ENCODE measurements around the gene PLEKHJ1.
A peak's percentile ranks its signal among the peaks of the same experiment; 100 is the strongest.
"Not testable (repeated sequence)": the region's sequence is repeated elsewhere in the genome, so short reads cannot be mapped to it uniquely, and the experiment has no call there.

The PLEKHJ1 gene, protein sequence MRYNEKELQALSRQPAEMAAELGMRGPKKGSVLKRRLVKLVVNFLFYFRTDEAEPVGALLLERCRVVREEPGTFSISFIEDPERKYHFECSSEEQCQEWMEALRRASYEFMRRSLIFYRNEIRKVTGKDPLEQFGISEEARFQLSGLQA

GRCh38 chr19:2236314-2237050, at the start of gene PLEKHJ1, which contains the start of gene SF3A2:
TSS of gene PLEKHJ1 (minus strand) at chr19:2236329. CDS start at chr19:2236248, 81 bp downstream.
TSS of gene SF3A2 (plus strand) at chr19:2236824. CDS start at chr19:2243419, 6,595 bp downstream.
- peak; percentile 96 for DNase-seq (ENCODE audit: low read depth)

DNA sequence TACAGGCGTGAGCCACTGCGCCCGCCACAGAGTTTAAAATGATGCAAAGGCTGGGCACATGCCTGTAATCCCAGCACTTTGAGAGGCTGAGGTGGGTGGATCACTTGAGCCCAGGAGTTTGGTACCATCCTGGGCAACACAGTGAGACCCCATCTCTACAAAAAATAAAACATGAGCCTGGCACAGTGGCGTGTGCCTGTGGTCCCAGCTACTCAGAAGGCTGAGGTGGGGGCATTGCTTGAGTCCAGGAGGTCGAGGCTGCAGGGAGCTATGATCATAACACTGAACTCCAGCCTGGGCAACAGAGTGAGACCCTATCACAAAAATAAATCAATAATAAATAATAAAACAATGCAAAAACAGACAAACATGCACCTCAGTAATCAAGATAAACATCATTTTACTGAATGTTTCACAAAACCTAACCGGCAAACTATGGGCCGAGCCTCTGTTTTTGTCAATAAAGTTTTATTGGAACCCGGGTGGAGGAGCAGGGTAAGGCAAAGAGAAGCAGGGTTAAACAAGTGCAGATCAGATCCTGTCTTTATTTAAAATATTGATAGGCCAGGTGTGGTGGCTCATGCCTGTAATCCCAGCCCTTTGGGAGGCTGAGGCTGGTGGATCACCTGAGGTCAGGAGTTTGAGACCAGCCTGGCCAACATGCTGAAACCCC, 47.8 kb upstream of the PLEKHJ1 start:
- no peak for DNase-seq (ENCODE audit: low read depth)

DNA sequence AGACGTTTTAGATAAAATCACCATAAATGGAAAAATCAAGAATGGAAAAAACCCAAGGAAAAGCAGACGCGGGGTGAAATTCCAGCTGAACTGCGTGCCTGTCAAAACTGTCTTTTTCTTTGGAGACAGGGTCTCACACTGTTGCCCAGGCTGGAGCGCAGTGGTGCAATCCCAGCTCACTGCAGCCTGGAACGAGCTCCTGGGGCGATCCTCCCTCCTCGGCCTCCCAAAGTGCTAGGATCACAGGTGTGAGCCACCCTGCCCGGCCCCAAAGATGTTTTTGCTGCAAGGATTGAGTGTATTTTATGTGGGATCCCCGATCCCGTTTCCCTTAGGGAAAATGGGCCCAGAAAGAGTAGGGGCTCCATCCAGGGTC, 46.7 kb upstream of the PLEKHJ1 start:
- DNase-seq (ENCODE audit: low read depth): no peak

DNA sequence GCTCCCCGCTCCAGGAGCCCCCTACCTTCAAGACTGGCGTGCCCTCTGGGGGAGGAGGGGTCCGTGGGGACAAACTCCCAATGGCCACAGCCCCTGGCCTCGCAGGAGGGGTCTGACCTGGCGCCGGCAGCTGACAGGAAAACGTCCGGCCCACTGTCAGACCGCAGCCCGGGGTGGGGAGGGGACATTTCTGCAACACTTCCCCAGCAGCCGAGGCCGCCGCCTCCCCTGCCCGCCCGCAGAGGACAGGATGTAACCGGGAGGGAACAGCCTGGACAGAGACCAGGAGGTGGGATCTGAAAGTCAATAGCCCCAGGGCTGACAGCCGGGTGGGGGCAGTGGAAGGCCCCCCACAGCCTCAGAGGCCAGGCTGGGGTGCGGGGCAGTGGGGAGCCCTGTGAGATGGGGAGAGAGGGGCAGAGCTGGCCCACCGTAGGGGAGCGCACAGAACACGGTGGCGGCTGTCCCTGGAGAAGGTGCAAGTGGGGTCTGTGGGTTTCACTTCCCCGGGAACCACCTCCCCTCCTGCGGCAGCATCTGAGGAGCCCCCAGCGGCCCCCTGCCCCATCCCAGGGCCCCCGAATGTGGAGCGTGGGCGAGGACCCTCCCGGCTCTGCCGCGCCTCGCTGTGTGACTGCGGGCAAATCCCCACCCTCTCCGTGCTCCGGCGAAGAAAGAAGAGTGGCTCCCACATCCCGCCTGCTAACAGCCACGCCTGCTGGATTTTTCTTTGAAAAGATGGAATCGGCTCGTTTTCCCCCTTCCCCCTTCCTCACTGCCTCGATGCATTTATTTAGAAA, 46.1 kb upstream of the PLEKHJ1 start, which contains the start of gene PEAK3:
Gene PEAK3 (minus strand): TSS at position 114 of the 800 bp plus-strand sequence. CDS start 1,244 bp downstream, outside the sequence.
- DNase-seq (ENCODE audit: low read depth): peak; percentile 47

DNA sequence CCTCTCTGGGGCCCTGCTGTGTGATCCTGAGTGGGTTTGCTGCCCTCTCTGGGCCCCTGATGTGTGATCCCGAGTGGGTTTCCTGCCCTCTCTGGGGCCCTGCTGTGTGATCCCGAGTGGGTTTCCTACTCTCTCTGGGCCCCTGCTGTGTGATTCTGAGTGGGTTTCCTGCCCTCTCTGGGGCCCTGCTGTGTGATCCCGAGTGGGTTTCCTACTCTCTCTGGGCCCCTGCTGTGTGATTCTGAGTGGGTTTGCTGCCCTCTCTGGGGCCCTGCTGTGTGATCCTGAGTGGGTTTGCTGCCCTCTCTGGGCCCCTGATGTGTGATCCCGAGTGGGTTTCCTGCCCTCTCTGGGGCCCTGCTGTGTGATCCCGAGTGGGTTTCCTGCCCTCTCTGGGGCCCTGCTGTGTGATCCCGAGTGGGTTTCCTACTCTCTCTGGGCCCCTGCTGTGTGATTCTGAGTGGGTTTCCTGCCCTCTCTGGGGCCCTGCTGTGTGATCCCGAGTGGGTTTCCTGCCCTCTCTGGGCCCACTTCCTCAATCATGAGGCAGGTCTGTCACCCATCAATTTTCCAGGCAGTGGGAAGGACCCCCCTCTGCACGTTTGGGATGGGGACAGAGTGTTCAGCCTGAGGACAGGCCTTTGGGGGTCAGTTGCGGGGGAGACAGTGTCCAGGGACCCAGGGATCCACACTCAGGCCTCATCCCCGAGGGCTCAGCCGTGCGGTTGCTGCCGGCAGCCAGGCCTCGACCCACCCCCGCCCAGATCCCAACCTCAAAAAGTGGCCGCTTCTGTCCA, 45.3 kb upstream of the PLEKHJ1 start:
- not testable (repeated sequence) for DNase-seq (ENCODE audit: low read depth)

- no peak for DNase-seq (ENCODE audit: low read depth)
Observed at GRCh38 chr19:2280633-2281264, 44.6 kb upstream of the PLEKHJ1 start.

DNA sequence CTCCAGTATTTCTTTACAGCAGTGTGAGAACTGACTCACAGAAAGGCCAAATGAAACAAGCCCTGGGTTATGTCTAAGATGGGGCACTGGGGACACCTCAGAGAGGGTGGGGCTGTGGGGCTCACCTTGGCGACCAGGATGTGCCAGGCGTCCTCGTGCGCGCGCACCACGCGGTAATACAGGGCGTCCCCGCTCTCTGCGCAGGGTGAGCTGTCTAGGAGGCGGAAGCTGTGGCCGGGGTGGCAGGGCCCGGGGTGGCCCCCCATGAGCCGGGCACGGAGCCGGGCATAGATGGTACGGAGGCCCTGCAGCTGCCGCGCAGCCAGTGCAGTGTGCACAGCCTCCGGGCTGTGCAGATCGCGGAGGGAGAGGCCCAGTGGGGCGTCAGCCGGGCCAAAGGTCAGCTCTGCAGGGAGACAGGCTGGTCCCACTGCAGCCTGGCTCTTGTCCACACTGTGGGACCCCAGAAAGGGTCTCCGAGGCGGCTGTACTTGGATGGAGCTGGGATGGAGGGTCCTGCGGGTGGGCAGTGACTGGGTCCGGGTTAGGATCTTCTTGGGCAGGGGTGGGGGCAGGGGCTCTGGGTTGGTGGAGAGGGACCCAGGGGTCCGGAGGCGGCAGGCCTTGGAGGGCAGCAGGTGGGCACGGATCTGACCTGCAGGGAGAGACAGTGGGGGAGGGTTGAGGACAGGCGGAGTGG, 42.5 kb upstream of the PLEKHJ1 start:
- no peak for DNase-seq (ENCODE audit: low read depth)

DNA sequence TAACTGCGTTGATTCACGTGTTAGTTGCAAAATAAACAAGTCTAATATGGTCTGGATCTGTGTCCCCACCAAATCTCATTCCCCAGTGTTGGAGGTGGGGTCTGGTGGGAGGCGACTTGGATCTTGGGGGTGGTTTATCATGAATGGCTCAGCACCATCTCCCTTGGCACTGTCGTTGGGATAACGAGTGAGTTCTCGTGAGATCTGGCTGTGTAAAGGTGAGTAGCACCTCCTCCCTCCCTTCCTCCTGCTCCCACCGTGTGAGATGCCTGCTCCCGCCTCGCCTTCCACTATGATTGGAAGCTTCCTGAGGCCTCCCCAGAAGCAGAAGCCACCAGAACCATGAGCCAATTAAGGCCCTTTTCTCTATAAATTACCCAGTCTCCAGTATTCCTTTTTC, 41.0 kb upstream of the PLEKHJ1 start:
- DNase-seq (ENCODE audit: low read depth): no peak

DNA sequence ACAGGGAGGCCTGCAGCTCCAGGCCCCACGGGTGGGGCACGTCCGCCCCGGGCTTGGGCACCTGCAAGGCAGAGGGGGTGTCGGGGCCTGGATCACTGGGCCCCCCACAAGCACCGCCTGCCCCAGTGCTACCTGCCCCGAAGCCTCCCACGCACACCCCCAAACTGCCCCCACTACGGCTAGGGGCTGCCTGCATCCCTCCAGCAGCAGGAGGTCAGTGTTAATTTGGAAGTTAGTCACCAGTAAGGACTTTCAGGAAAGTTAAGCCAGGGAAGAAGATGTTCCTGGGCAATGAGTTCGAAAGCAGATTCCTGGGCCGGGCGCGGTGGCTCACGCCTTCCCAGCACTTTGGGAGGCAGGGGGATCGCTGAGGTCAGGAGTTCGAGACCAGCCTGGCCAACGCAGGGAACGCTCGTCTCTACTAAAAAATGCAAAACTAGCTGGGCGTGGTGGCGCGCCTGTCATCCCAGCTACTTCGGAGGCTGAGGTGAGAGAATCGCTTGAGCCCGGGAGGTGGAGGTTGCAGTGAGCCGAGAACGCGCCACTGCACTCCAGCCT, 40.4 kb upstream of the PLEKHJ1 start:
- DNase-seq (ENCODE audit: low read depth): no peak

DNA sequence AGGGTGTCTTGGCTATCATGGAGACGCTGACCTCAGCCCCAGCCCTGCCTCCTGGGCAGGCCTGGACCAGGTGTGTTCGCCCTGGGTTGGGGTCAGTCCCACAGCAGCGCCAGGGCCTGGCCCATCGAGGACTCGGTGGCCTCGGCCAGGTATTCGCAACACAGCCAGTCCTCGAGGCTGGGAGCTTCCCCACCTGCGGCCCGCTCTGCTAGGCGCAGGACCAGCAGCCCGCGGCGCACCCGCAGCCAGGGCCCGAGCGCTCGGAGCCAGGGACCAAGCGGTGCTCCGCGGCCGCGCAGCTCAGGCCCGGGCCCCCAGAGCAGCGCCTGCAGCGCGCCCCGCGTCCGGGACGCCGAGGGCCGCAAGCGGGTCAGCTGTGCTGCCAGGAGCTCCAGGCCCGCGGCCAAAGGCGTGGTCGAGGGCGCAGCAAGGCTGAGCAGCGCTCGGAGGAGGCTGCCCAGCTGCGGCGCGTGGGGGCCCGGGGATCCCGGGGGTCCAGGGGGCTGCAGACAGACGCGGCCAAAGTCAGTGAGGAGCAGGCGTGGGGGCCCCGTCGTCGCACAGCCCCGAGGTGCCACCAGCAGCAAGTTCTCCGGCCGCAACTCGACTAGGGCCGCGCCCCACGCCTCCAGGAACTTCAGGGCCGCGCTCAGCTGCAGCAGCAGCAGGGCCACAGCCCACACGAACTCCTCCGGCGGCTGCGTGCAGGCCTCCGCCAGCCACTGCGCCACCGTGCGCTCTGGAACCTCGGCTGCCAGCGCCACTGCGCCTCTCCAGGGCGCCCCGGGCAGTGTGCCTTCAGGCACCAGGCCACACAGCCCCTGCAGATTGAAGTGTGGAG, 39.7 kb upstream of the PLEKHJ1 start:
- no peak for DNase-seq (ENCODE audit: low read depth)

DNA sequence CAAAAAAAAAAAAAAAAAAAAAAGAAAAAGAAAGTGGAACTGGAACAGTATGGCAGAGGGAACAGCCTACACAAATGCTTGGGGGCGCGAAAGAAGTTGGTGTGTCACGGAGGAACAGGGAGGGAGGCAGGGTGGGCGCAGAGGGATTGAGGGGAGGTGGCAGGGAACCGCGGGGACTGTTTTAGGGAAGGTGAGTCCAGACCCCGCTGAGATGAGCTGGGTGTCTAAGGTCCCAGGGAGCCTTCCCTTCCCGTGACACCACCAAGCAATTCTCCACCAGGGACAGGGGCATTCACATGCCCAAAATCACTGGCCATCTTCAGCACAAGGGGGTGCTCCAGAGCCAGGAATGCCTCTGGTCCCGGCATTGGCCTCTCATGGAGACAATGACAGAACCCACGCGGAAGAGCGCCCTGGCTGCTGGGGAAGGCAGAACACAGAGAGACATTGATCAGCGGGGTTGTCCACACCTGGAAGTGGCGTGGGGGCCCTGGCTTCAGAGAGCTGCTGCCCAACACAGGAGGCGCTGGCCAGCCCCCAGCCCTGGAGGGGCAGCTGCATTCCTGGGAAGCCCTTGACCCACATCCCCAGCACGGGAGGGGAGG, 38.9 kb upstream of the PLEKHJ1 start:
- peak; percentile 53 for DNase-seq (ENCODE audit: low read depth)

GRCh38 chr19:2274185-2274711, 38.1 kb upstream of the PLEKHJ1 start:
- DNase-seq (ENCODE audit: low read depth): no peak

DNA sequence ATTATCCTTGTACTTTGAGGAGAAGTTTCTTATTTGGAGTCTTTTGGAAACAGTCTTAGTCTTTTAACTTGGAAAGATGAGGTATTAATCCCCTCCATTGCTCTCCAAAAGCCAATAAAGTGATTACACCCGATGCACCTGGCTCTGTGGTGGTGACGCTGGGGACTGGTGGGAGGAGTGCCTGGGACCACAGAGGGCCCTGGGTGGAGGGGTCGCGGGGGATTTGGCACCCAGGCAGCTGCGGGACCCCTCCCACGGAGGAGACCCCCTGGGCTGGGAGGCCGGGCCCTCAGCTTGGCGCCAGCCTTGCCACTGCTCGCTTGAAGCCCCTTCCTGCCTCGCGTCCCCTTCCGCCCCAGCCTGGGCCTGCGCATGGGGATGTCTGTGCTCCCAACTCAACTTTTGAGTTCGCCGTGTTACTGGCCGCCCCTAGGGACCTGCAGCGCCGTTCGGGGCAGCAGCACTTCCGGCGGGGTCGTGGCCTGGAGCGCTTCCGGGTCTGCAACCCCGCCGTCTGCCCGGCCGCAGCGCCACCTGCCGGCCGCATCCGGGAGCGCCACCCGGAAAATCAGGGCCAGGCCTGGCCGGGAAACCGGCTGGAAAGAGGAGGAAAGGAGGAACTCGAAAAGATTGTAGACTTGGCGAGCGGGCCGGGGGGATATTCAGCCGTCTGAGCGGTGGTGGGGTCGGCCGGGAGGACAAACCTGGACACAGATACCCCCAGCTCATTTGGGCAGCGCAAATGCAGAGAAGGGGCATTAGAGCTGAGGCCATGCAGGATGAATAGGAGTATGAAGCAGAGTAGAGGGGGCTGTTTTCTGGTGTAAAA, 37.4 kb upstream of the PLEKHJ1 start:
- peak; percentile 66 for DNase-seq (ENCODE audit: low read depth)

GRCh38 chr19:2271234-2272103, 35.3 kb upstream of the PLEKHJ1 start:
- DNase-seq (ENCODE audit: low read depth): peak; percentile 54

GRCh38 chr19:2270423-2271233, 34.5 kb upstream of the PLEKHJ1 start:
- DNase-seq (ENCODE audit: low read depth): peak; percentile 83

GRCh38 chr19:2270157-2270422, 34.0 kb upstream of the PLEKHJ1 start:
- no peak for DNase-seq (ENCODE audit: low read depth)
